HCT116 (cell line): ENCODE measurements around the gene MORC1. TPM values are rescaled to one million over a fixed set of nuclear protein-coding genes. Genes with fewer than 3 reads are reported as not detected.

Source experiments
- ATAC-seq: fragments of 200-7000 bp; cut with Tn5 transposase; 2 replicates; pipeline ENCODE4 v1.9.1; 2020; ENCODE audit warnings: mild to moderate bottlenecking, moderate library complexity
- BruUV-seq: library from RNA; stranded (reverse); fragments of 400-500 nt; replicated peaks from 2 replicates; lab custom pipeline; 2021; lab: Mats Ljungman, UMichigan
- CTCF ChIA-PET: fragments of 300-600 bp; sonication (Branson Sonifier 250); formaldehyde crosslinking; loops from one replicate; lab custom pipeline; 2021; ENCODE audit warnings: antibody characterized with exemption; lab: Charles Lee
- POLR2A ChIA-PET: fragments of 300-600, 350-600 bp; sonication (Branson Sonifier 250); formaldehyde crosslinking; loops from one replicate; lab custom pipeline; 2021; ENCODE audit warnings: antibody characterized with exemption; lab: Charles Lee
- RAD21 ChIA-PET, 2 experiments: fragments of 300-600 bp; sonication (Branson Sonifier 250); formaldehyde crosslinking; loops; one replicate each; lab custom pipeline; 2023; ENCODE audit warnings: low total read pairs in 2 of 2; ENCODE audit not compliant: uncharacterized antibody in 2 of 2, unreplicated experiment in 2 of 2, low non-redundant PET in 1 of 2; lab: Charles Lee
- DNase-seq: peaks from one replicate; pipeline ENCODE4 v3.0.0-alpha.2; 2010; ENCODE audit warnings: low read depth, low spot score
- H2AFZ ChIP-seq: fragments of 200-600 bp; shearing (Covaris generic), sonication (generic); 2 replicates; pipeline ENCODE4 v1.6.1; 2017; ENCODE audit warnings: low read depth, mixed run types, mixed read lengths, antibody characterized with exemption, low read length; ENCODE audit not compliant: poor library complexity, severe bottlenecking
- H3K27ac ChIP-seq: 2 replicates; pipeline ENCODE4 v1.5.1; 2012; ENCODE audit warnings: low read depth, low read length
- H3K27me3 ChIP-seq: fragments of 200-600 bp; sonication (generic); 2 replicates; pipeline ENCODE4 v1.6.1; 2016; ENCODE audit warnings: mixed run types, low read length, mixed read lengths; ENCODE audit not compliant: insufficient read depth
- H3K36me3 ChIP-seq, 2 experiments: fragments of 200-500 bp in 1 of 2; fragments of 200-600 bp in 1 of 2; sonication (Bioruptor generic) in 1 of 2; sonication (generic) in 1 of 2; 2 replicates each; pipeline versions ENCODE4 v1.5.1 to v1.6.1; 2014 to 2016; ENCODE audit warnings: low read length in 2 of 2, inconsistent platforms in 1 of 2, mixed read lengths in 1 of 2, mixed run types in 1 of 2; ENCODE audit not compliant: insufficient read depth in 2 of 2, control insufficient read depth in 1 of 2
- H3K4me1 ChIP-seq, 2 experiments: fragments of 200-600 bp in 1 of 2; sonication (generic) in 1 of 2; 2 replicates each; pipeline versions ENCODE4 v1.5.1 to v1.6.1; 2012 to 2017; ENCODE audit warnings: low read length in 2 of 2, inconsistent platforms in 1 of 2, mild to moderate bottlenecking in 1 of 2, mixed read lengths in 1 of 2, mixed run types in 1 of 2, moderate library complexity in 1 of 2; ENCODE audit not compliant: insufficient read depth in 2 of 2, control insufficient read depth in 1 of 2
- H3K4me2 ChIP-seq: fragments of 200-600 bp; sonication (generic); 2 replicates; pipeline ENCODE4 v1.6.1; 2017; ENCODE audit warnings: mixed run types, low read length, mixed read lengths
- H3K4me3 ChIP-seq, 2 experiments: fragments of 200-600 bp in 1 of 2; sonication (generic) in 1 of 2; replicated peaks in 1 of 2; 2 replicates each; pipeline ENCODE4 v1.5.1; 2011 to 2016; ENCODE audit warnings: low read length in 2 of 2, control low read depth in 1 of 2, low read depth in 1 of 2, mild to moderate bottlenecking in 1 of 2, mixed read lengths in 1 of 2, mixed run types in 1 of 2
- H3K79me2 ChIP-seq: fragments of 200-600 bp; sonication (generic); 2 replicates; pipeline ENCODE4 v1.6.1; 2017; ENCODE audit warnings: mild to moderate bottlenecking, mixed run types, low read length, moderate library complexity, mixed read lengths; ENCODE audit not compliant: insufficient read depth
- H3K9ac ChIP-seq: fragments of 200-600 bp; sonication (generic); 2 replicates; pipeline ENCODE4 v1.6.1; 2016; ENCODE audit warnings: low read length, mixed read lengths
- H3K9me2 ChIP-seq: fragments of 200-600 bp; sonication (generic), shearing (Covaris generic); 2 replicates; pipeline ENCODE4 v1.6.1; 2017; ENCODE audit warnings: mixed run types, mild to moderate bottlenecking, moderate library complexity; ENCODE audit not compliant: insufficient read depth
- H3K9me3 ChIP-seq, 2 experiments: fragments of 200-500 bp in 1 of 2; fragments of 200-600 bp in 1 of 2; sonication (Bioruptor generic) in 1 of 2; sonication (generic) in 1 of 2; 2 replicates each; pipeline ENCODE4 v1.6.1; 2014 to 2017; ENCODE audit warnings: low read length in 2 of 2, mixed read lengths in 2 of 2, inconsistent platforms in 1 of 2, low read depth in 1 of 2, mild to moderate bottlenecking in 1 of 2, mixed run types in 1 of 2, moderate library complexity in 1 of 2; ENCODE audit not compliant: control insufficient read depth in 1 of 2, insufficient read depth in 1 of 2
- H4K20me1 ChIP-seq: fragments of 200-600 bp; sonication (generic), shearing (Covaris generic); 2 replicates; pipeline ENCODE4 v1.6.1; 2017; ENCODE audit warnings: mixed run types, mild to moderate bottlenecking, moderate library complexity; ENCODE audit not compliant: insufficient read depth
- EGR1 ChIP-seq: IDR thresholded peaks from 2 replicates; pipeline ENCODE4 v1.6.1; 2012; ENCODE audit warnings: low read depth
- ELF1 ChIP-seq: IDR thresholded peaks from 2 replicates; pipeline ENCODE4 v1.6.1; 2012; ENCODE audit warnings: low read depth, borderline replicate concordance
- EZH2phosphoT487 ChIP-seq: fragments of 200-600 bp; IDR thresholded peaks from 2 replicates; pipeline ENCODE4 v1.6.1; 2018; ENCODE audit warnings: antibody characterized with exemption, borderline replicate concordance
- RAD21 ChIP-seq: IDR thresholded peaks from 2 replicates; pipeline ENCODE4 v1.6.1; 2012; ENCODE audit warnings: low read depth, mild to moderate bottlenecking
- SP1 ChIP-seq: IDR thresholded peaks from 2 replicates; pipeline ENCODE4 v1.6.1; 2012; ENCODE audit warnings: low read depth
- TCF7L2 ChIP-seq: IDR thresholded peaks from 2 replicates; pipeline ENCODE4 v1.7.0; 2011; ENCODE audit warnings: borderline replicate concordance, inconsistent platforms; ENCODE audit not compliant: insufficient read depth, insufficient read length; ENCODE audit errors: extremely low read depth
- YY1 ChIP-seq: IDR thresholded peaks from 2 replicates; pipeline ENCODE4 v1.6.1; 2011; ENCODE audit warnings: low read length, low read depth, moderate library complexity, mild to moderate bottlenecking; ENCODE audit not compliant: insufficient replicate concordance; ENCODE audit errors: extremely low read depth
- ZNF274 ChIP-seq: fragments of 200-500 bp; sonication (Bioruptor generic); IDR thresholded peaks from 2 replicates; pipeline ENCODE4 v1.6.1; 2014; ENCODE audit warnings: mild to moderate bottlenecking, low read depth, low read length, inconsistent platforms
- intact Hi-C: fragments of 100-400 bp; cut with micrococcal nuclease; formaldehyde crosslinking; loops from 2 replicates; pipeline ENCODE4 v1.10.0; 2022
- total RNA-seq: library from RNA; stranded (reverse); gene quantifications from one replicate; pipeline ENCODE4 v1.2.1, GENCODE V29; 2021; ENCODE audit not compliant: unreplicated experiment
- TF ChIP-seq, protein P1 (sequence below), 3 experiments: fragments of 200-600 bp in 1 of 3; sonication (generic) in 1 of 3; IDR thresholded peaks in 2 of 3; conservative IDR thresholded peaks in 1 of 3; 2 replicates each; pipeline ENCODE4 v1.5.1; 2012 to 2017; ENCODE audit warnings: low read depth in 2 of 3, low read length in 2 of 3, antibody characterized with exemption in 1 of 3, borderline replicate concordance in 1 of 3, control low read depth in 1 of 3, mild to moderate bottlenecking in 1 of 3, mixed read lengths in 1 of 3, mixed run types in 1 of 3, moderate library complexity in 1 of 3; ENCODE audit not compliant: insufficient read depth in 1 of 3
- TF ChIP-seq, protein P2 (sequence below): IDR thresholded peaks from 2 replicates; pipeline ENCODE4 v1.6.1; 2012; ENCODE audit warnings: low read depth

The MORC1 gene
- total RNA-seq, 1 experiment from 2014 or later, result not detected

- intact Hi-C loops, result no loop called here
- Histone ChIP-seq H2AFZ (peak overlapping the region; percentile 40), H4K20me1 (no peaks in the 10 kb centered on the region), H3K9me2 (no peaks in the 10 kb centered on the region), H3K79me2 (no peaks in the 10 kb centered on the region), H3K4me1 (no peaks in the 10 kb centered on the region), H3K9me3 (no peaks in the 10 kb centered on the region), H3K27ac (no peak overlapping the region), H3K27me3 (no peaks in the 10 kb centered on the region), H3K9ac (no peak overlapping the region), H3K4me3 (no peak overlapping the region), H3K4me2 (no peak overlapping the region), H3K36me3 (no peaks in the 10 kb centered on the region)
- TF ChIP-seq, protein P1, sequence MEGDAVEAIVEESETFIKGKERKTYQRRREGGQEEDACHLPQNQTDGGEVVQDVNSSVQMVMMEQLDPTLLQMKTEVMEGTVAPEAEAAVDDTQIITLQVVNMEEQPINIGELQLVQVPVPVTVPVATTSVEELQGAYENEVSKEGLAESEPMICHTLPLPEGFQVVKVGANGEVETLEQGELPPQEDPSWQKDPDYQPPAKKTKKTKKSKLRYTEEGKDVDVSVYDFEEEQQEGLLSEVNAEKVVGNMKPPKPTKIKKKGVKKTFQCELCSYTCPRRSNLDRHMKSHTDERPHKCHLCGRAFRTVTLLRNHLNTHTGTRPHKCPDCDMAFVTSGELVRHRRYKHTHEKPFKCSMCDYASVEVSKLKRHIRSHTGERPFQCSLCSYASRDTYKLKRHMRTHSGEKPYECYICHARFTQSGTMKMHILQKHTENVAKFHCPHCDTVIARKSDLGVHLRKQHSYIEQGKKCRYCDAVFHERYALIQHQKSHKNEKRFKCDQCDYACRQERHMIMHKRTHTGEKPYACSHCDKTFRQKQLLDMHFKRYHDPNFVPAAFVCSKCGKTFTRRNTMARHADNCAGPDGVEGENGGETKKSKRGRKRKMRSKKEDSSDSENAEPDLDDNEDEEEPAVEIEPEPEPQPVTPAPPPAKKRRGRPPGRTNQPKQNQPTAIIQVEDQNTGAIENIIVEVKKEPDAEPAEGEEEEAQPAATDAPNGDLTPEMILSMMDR (IDR thresholded peaks at IDR 0.05 in 2 of 3, conservative IDR thresholded peaks at IDR 0.05 in 1 of 3; ENCODE audit: borderline replicate concordance in 1 of 3, insufficient read depth in 1 of 3, low read depth in 2 of 3, low read length in 2 of 3), result peak in 2 of 3 experiments; percentile 16 to 29; a peak in 1 of 6 replicates
- TF ChIP-seq RAD21 (peak; percentile 44), EZH2phosphoT487 (no peak)
- ChIA-PET CTCF (interaction anchor here (1.3 to 2.1 kb wide), 3 partner anchors 9 to 48 kb away, joined by 4 to 13 read pairs (median 6); no protein-coding TSS in a partner anchor), POLR2A (no interaction called here), RAD21 (interaction anchor here (0.7 to 0.9 kb wide), 2 partner anchors 48 kb away, joined by 3 read pairs; no protein-coding TSS in a partner anchor)
- no TSS peak for BruUV-seq
- DNase-seq (peak; percentile 1), ATAC-seq (peak; percentile 74)
Observed at GRCh38 chr3:109071350-109072142, 46.4 kb downstream of the MORC1 start.

DNA sequence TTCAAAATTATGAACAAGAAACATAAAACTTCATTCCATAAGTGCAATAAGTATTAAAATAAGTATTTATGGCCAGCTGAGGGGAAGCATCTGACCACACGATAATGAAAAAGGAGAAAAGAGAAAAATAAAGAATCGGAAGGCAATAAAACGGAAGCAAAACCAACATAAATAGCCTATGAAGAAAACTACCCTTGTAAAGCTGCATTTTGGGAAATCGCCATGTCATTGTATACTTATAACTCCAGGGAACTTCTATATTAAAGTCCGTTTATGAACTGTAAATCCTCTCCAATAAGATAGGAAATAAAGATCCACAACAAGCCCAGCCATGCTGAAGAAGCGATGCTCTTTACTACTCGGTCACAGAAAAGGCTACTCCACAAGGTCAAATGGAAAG is 47.7 kb downstream of the MORC1 start:
- Histone ChIP-seq H3K27me3 (no peaks in the 10 kb centered on the region), H3K27ac (no peak overlapping the region), H3K4me1 (no peaks in the 10 kb centered on the region), H3K9me3 (no peaks in the 10 kb centered on the region), H3K9me2 (no peaks in the 10 kb centered on the region), H4K20me1 (no peaks in the 10 kb centered on the region), H3K4me2 (no peak overlapping the region), H3K4me3 (no peak overlapping the region), H3K79me2 (no peaks in the 10 kb centered on the region), H3K36me3 (no peaks in the 10 kb centered on the region), H2AFZ (no peak overlapping the region), H3K9ac (no peak overlapping the region)
- no peak for ATAC-seq
- intact Hi-C loops, result no loop called here
- DNase-seq, result no peak
- ChIA-PET RAD21 (no interaction called here), CTCF (interaction anchor here (2.1 kb wide), 1 partner anchor 46 kb away, joined by 13 read pairs; no protein-coding TSS in a partner anchor), POLR2A (no interaction called here)
- BruUV-seq, result no TSS peak
- TF ChIP-seq EGR1, result no peak
- no peak for TF ChIP-seq TCF7L2
- TF ChIP-seq SP1, result no peak
- TF ChIP-seq RAD21, result no peak
- no peak for TF ChIP-seq ELF1
- TF ChIP-seq, protein P2, sequence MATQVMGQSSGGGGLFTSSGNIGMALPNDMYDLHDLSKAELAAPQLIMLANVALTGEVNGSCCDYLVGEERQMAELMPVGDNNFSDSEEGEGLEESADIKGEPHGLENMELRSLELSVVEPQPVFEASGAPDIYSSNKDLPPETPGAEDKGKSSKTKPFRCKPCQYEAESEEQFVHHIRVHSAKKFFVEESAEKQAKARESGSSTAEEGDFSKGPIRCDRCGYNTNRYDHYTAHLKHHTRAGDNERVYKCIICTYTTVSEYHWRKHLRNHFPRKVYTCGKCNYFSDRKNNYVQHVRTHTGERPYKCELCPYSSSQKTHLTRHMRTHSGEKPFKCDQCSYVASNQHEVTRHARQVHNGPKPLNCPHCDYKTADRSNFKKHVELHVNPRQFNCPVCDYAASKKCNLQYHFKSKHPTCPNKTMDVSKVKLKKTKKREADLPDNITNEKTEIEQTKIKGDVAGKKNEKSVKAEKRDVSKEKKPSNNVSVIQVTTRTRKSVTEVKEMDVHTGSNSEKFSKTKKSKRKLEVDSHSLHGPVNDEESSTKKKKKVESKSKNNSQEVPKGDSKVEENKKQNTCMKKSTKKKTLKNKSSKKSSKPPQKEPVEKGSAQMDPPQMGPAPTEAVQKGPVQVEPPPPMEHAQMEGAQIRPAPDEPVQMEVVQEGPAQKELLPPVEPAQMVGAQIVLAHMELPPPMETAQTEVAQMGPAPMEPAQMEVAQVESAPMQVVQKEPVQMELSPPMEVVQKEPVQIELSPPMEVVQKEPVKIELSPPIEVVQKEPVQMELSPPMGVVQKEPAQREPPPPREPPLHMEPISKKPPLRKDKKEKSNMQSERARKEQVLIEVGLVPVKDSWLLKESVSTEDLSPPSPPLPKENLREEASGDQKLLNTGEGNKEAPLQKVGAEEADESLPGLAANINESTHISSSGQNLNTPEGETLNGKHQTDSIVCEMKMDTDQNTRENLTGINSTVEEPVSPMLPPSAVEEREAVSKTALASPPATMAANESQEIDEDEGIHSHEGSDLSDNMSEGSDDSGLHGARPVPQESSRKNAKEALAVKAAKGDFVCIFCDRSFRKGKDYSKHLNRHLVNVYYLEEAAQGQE, result no peak
- no peak for TF ChIP-seq YY1
- no peak for TF ChIP-seq ZNF274
